ENCODE data around the gene PPM1G.

GRCh38 chr2:27354597-27354927, 54.8 kb downstream of the PPM1G start:
- TF ChIP-seq, protein P1, sequence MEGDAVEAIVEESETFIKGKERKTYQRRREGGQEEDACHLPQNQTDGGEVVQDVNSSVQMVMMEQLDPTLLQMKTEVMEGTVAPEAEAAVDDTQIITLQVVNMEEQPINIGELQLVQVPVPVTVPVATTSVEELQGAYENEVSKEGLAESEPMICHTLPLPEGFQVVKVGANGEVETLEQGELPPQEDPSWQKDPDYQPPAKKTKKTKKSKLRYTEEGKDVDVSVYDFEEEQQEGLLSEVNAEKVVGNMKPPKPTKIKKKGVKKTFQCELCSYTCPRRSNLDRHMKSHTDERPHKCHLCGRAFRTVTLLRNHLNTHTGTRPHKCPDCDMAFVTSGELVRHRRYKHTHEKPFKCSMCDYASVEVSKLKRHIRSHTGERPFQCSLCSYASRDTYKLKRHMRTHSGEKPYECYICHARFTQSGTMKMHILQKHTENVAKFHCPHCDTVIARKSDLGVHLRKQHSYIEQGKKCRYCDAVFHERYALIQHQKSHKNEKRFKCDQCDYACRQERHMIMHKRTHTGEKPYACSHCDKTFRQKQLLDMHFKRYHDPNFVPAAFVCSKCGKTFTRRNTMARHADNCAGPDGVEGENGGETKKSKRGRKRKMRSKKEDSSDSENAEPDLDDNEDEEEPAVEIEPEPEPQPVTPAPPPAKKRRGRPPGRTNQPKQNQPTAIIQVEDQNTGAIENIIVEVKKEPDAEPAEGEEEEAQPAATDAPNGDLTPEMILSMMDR (IDR thresholded peaks at IDR 0.05) = no peak
- no peak for TF ChIP-seq POLR2A (IDR thresholded peaks at IDR 0.05)
